HFFc6 (cell line): ENCODE data around the gene CARD19. TPM values are rescaled to one million over a fixed set of nuclear protein-coding genes. Genes with fewer than 3 reads are reported as not detected.

Experiments
- DNase-seq: peaks from one replicate; pipeline ENCODE4 v3.0.0-alpha.2; 2018
- H3K27ac Mint-ChIP-seq: 2 replicates; pipeline ENCODE4 v1.8.0; 2020; ENCODE audit warnings: mild to moderate bottlenecking, mixed read lengths
- H3K27me3 Mint-ChIP-seq: 2 replicates; pipeline ENCODE4 v1.8.0; 2021; ENCODE audit warnings: mild to moderate bottlenecking, moderate library complexity, mixed read lengths; ENCODE audit not compliant: insufficient read depth
- H3K36me3 Mint-ChIP-seq: 2 replicates; pipeline ENCODE4 v1.8.0; 2021; ENCODE audit warnings: low read depth, mixed read lengths
- H3K4me1 Mint-ChIP-seq: 2 replicates; pipeline ENCODE4 v1.8.0; 2020; ENCODE audit warnings: low read depth, mixed read lengths
- H3K4me3 Mint-ChIP-seq: 2 replicates; pipeline ENCODE4 v1.8.0; 2020; ENCODE audit warnings: mild to moderate bottlenecking, moderate library complexity, mixed read lengths
- H3K9me3 Mint-ChIP-seq: 2 replicates; pipeline ENCODE4 v1.8.0; 2020; ENCODE audit warnings: mild to moderate bottlenecking, mixed read lengths
- CTCF ChIP-seq: fragments of 200-600 bp; sonication (generic); IDR thresholded peaks from 2 replicates; pipeline ENCODE4 v1.5.0; 2021; ENCODE audit warnings: antibody characterized with exemption, mild to moderate bottlenecking
- total RNA-seq, 6 experiments: library from RNA; stranded (reverse); fragmentation: NEBNext Ultra II Directional; extraction: Animal tissue kit (Norgen Biotek cat#: 25700); gene quantifications; 2 replicates in 1 of 6; 3 replicates in 5 of 6; pipeline ENCODE4 v1.2.3, GENCODE V29; 2021

CARD19 gene
- total RNA-seq, 6 experiments from 2014 or later: 35.3 to 40.6 (median 37.9) TPM

GRCh38 chr9:93086447-93087224 lies 9.4 kb upstream of the CARD19 start:
- Mint-ChIP-seq H3K27ac (no peak overlapping the region), H3K36me3 (peaks cover 23% of the 10 kb centered on the region), H3K27me3 (peaks cover 10% of the 10 kb centered on the region), H3K9me3 (peaks cover 41% of the 10 kb centered on the region), H3K4me1 (peaks cover 6% of the 10 kb centered on the region), H3K4me3 (no peak overlapping the region)
- DNase-seq: no peak
- no peak for TF ChIP-seq CTCF

DNA sequence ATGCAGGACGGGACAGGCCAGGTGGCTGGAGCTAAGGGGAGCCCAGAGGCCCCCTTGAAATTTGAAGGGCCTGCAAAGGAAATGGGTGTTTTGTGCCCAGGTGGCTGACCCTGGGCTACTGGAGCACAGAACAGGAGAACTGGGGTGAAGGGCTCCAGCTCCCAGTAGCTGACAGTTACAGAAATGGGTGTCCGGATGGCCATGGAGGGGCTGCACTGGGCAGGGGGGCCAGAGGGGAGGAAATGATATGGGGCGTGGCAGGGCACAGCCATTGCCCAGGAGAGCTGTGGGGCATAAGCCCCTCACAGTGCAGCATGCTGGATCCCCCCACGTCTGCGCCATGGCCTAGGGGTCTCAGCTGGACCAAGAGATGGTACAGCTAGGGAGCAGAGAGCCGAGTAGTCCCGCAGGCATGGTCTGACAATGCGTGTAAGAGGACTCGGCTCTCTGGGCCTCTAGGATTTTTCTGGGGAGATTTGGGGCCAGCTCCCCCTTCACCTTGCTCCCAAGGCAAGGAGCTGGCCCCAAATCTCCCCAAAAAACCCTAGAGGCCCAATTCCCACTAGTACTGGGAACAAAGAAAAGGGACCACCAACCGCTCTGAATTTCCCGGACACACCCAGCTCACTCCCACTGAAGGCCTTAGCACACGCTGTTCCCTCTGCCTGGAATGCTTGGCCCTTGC lies 7.9 kb upstream of the CARD19 start:
- Mint-ChIP-seq H3K9me3 (peaks cover 50% of the 10 kb centered on the region), H3K36me3 (peaks cover 27% of the 10 kb centered on the region), H3K4me1 (peaks cover 21% of the 10 kb centered on the region), H3K4me3 (no peak overlapping the region), H3K27ac (no peak overlapping the region), H3K27me3 (peaks cover 10% of the 10 kb centered on the region)
- no peak for TF ChIP-seq CTCF
- DNase-seq: no peak

DNA sequence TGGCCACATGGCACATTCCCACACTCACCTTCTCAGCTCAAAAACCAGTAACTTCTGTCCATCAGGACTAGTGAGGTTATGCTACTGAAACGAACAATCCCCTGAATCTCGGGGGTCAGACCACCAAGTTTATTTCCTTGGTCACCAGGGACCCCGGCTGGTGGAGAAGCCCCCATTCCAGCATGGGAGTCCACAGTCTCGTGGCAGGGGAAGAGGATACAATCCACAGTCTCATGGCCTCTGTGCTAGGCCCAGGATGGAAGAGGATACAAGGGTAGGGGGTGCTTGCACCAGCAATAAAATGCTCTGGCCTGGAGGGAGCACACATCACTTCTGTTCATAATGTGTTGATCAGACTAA lies 7.4 kb upstream of the CARD19 start:
- Mint-ChIP-seq H3K36me3 (peaks cover 27% of the 10 kb centered on the region), H3K9me3 (peaks cover 50% of the 10 kb centered on the region), H3K4me1 (peaks cover 26% of the 10 kb centered on the region), H3K27ac (no peak overlapping the region), H3K27me3 (peaks cover 7% of the 10 kb centered on the region), H3K4me3 (no peak overlapping the region)
- no peak for DNase-seq
- TF ChIP-seq CTCF: no peak

- TF ChIP-seq CTCF: no peak
- peaks cover 28% of the 10 kb centered on the region for H3K4me1 Mint-ChIP-seq
- H3K4me3 Mint-ChIP-seq: no peak overlapping the region
Observed at GRCh38 chr9:93089024-93089423, 7.0 kb upstream of the CARD19 start.

GRCh38 chr9:93089481-93089991 lies 6.5 kb upstream of the CARD19 start:
- H3K36me3 Mint-ChIP-seq: peaks cover 27% of the 10 kb centered on the region

More at GRCh38 chr9:93089024-93089423, 7.0 kb upstream of the CARD19 start:
- peaks cover 5% of the 10 kb centered on the region for H3K27me3 Mint-ChIP-seq
- DNase-seq: no peak
- no peak overlapping the region for H3K27ac Mint-ChIP-seq
- peaks cover 27% of the 10 kb centered on the region for H3K36me3 Mint-ChIP-seq
- peaks cover 50% of the 10 kb centered on the region for H3K9me3 Mint-ChIP-seq

More at GRCh38 chr9:93089481-93089991, 6.5 kb upstream of the CARD19 start:
- H3K4me3 Mint-ChIP-seq: no peak overlapping the region
- peaks cover 29% of the 10 kb centered on the region for H3K4me1 Mint-ChIP-seq
- no peak for DNase-seq
- peaks cover 50% of the 10 kb centered on the region for H3K9me3 Mint-ChIP-seq
- TF ChIP-seq CTCF: no peak
- H3K27ac Mint-ChIP-seq: no peak overlapping the region
- peaks cover 5% of the 10 kb centered on the region for H3K27me3 Mint-ChIP-seq
